Adipose tissue (tissue), 3 donors: ENCODE data around the gene PPP1CA. TPM values are rescaled to one million over a fixed set of nuclear protein-coding genes. Genes with fewer than 3 reads are reported as not detected.
"Not testable (repeated sequence)": the region's sequence is repeated elsewhere in the genome, so short reads cannot be mapped to it uniquely, and the experiment has no call there.

Source experiments
- H3K27ac ChIP-seq: one replicate; pipeline ENCODE4 v1.5.1; 2013; ENCODE audit warnings: low read depth, low read length
- WGBS, 3 donors: extraction: QIAGEN DNeasy Blood & Tissue Kit; methylation state at CpG; one replicate each; pipeline ENCODE4 v1.1.7; 2013; 5-methylcytosine and 5-hydroxymethylcytosine counted together
- polyA plus RNA-seq, 3 donors: library from polyadenylated mRNA; stranded (reverse); fragments of 200-250 nt; gene quantifications; one replicate each; pipeline ENCODE4 v1.2.3, GENCODE V29; 2013
- donor health status: healthy with polysubstance abuse.
- donor health status: Bipolar disorder and iron deficiency.
- donor health status: healthy.

Gene PPP1CA
- polyA plus RNA-seq, 3 donors, result 82.3 to 97.8 (median 93.6) TPM

DNA sequence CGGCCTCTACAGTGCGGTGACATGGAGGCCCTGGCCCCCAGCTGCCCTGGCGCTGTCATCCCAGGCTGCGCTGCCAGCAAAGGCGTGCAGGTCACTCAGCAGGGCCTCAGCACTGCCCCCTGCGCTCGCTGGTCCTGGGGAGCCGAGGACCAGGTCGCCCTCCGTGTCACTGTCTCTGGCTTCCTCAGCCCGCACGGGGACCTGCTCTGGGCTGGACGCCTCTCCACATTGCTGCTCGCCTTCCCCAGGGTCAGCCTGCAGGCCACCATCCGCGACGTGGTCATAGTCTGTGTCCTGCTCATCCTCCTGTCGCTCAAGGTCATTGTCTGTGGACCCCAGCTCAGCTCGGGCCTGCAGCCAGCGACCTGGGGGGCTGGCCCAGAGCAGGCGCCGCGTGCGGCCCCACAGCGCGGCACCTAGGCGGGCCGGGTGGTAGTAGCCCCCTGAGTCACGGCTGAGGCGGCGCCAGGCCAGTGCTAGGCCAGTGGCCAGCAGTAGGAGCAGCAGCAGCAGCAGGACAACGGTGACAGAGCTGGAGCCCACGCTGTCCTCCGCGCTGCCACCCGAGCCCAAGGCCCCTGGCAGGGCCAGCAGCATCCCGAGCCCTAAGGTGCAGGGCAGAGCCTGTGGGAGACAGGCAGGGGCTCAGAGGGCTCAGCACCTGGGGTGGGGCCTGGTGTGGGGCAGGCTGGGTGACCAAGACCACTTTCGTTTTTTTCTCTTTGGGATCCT lies 34.2 kb upstream of the PPP1CA start:
- H3K27ac ChIP-seq, result no peak overlapping the region
- 86 to 88% (median 87%) methylated on average over 37 to 38 of the region's 38 CpGs for whole genome bisulfite sequencing, 3 donors

- 79 to 84% (median 80%) methylated on average over 26 of the region's 26 CpGs for WGBS, 3 donors
- H3K27ac ChIP-seq, result no peak overlapping the region
Measured at GRCh38 chr11:67435031-67435726, 33.5 kb upstream of the PPP1CA start.

DNA sequence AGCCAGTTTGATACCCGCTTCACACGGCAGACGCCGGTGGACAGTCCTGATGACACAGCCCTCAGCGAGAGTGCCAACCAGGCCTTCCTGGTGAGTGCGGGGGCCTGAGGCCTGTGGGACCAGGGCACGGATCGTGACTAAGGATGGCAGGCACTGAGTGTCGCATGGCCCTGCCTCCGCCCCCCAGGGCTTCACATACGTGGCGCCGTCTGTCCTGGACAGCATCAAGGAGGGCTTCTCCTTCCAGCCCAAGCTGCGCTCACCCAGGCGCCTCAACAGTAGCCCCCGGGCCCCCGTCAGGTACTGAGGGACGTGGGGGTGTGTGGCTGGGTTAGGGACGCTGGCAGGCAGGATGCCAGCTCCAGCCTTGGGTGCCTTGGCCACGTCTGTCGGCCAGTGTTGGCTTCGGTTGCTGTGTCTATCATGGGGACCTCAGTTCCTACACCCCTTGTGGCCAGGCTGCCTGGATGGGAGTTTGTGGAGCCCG lies 32.8 kb upstream of the PPP1CA start:
- 81 to 84% (median 83%) methylated on average over 23 of the region's 23 CpGs for WGBS, 3 donors

GRCh38 chr11:67433536-67434394 lies 32.1 kb upstream of the PPP1CA start:
- no peak overlapping the region for H3K27ac ChIP-seq
- WGBS, 3 donors, result 85 to 88% (median 87%) methylated on average over 22 of the region's 22 CpGs

More for the DNA sequence above, 32.8 kb upstream of the PPP1CA start:
- no peak overlapping the region for H3K27ac ChIP-seq

DNA sequence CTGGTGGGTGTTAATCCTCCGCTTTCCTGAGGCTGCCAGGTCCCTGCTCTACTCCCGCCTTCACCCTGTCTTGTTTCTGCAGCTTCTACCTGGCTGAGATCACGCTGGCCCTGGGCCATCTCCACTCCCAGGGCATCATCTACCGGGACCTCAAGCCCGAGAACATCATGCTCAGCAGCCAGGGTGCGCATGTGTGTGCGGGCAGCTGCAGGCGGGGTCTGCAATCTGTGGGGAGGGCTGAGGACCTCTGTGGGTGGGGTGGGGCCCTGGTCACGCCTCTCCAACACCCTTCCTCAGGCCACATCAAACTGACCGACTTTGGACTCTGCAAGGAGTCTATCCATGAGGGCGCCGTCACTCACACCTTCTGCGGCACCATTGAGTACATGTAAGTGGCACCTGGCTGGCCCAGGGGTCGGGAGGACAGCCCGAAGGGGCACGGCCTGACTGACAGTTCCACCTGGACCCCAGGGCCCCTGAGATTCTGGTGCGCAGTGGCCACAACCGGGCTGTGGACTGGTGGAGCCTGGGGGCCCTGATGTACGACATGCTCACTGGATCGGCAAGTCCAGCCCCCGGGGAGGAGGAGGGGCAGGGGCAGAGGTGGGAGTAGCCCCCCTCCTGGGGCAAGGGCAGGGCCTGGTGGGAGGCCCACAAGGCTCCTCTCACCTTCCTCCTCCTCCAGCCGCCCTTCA lies 31.1 kb upstream of the PPP1CA start:
- no peak overlapping the region for H3K27ac ChIP-seq
- 90 to 93% (median 92%) methylated on average over 18 to 22 of the region's 22 CpGs for WGBS, 3 donors

DNA sequence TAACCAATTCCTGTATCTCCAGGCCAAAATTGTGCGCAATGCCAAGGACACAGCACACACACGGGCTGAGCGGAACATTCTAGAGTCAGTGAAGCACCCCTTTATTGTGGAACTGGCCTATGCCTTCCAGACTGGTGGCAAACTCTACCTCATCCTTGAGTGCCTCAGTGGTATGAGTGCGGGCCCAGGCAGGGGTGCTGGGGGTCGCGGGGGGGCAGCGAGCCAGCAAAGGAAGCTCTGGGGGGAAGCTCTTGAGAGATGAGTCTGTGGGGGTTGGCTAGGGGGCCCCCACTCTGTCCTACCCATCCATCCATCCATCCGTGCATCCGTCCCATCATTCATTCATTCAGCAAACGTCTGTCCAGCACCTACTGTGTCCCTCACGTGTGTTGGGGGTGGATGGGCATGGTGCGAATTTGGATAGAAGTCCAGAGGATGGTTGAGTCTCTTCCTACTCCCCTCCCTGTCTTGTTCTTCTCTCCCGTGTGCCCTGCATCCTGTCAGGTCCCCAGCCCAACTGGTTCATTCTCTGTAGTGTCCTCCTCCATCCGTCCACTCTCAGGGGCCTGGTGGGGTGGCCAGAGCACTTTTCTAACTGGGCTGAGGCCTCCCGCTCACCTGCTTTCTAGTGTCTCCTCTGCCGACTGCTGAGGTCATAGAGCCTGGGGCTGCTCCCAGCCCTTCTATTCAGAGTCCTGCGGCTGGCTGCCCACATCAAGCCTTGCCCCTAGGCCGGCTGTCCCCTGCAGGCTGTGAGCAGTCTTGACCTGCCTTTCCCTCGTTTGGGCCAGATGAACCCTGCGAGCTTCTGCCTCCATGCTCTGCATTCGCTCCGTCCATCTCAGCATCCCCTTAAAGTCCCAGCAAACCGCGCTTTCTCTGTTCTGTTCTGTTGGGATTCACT lies 29.9 kb upstream of the PPP1CA start:
- no peak overlapping the region for H3K27ac ChIP-seq
- 90 to 93% (median 91%) methylated on average over 24 of the region's 24 CpGs for WGBS, 3 donors

DNA sequence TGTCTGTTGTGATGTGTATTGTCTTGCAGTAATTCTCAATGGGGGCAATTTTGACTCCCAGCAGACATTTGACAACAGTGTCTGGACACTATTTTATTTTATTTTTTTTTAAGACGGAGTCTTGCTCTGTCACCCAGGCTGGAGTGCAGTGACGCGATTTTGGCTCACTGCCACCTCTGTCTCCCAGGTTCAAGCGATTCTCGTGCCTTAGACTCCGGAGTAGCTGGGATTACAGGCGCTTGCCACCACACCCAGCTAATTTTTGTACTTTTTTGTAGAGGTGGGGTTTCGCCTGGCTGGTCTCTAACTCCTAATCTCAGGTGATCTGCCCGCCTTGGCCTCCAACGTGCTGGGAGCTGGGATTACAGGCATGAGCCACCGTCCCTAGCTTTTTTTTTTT lies 28.1 kb upstream of the PPP1CA start:
- 73 to 84% (median 81%) methylated on average over 11 of the region's 11 CpGs for WGBS, 3 donors
- no peak overlapping the region for H3K27ac ChIP-seq

DNA sequence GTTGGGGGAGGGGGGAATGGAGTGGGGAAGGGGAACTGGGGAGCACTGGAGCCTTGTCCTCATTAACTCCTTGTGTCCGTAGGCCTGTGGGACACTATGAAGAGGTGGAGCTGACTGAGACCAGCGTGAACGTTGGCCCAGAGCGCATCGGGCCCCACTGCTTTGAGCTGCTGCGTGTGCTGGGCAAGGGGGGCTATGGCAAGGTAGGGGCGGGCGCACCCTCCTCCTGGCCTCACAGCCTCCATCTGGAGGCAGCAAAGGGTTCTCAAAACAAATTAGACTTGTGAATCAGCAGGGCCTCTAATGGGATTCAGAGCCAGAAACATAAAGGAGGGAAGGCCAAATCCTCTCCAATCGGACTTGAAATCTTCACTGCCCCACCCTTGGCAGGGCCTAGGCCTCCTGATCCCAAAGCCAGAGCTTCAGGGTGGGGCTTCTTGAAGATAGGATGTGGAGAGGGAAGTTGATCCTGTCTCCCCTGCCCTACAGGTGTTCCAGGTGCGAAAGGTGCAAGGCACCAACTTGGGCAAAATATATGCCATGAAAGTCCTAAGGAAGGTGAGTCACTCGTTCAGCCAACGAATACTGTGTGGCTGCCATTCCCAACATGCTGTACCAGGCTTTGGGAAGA lies 27.5 kb upstream of the PPP1CA start:
- WGBS, 3 donors, result 44 to 54% (median 46%) methylated on average over 12 of the region's 12 CpGs
- no peak overlapping the region for H3K27ac ChIP-seq

- 0% methylated on average over 61 to 68 of the region's 68 CpGs for WGBS, 3 donors
- peak within 1 kb of the TSS; percentile 63 for H3K27ac ChIP-seq
Measured at GRCh38 chr11:67428052-67429001, 26.7 kb upstream of the PPP1CA start, which contains the start of gene RPS6KB2. Gene RPS6KB2 (plus strand): TSS chr11:67428494. CDS start chr11:67428546, 52 bp downstream.

DNA sequence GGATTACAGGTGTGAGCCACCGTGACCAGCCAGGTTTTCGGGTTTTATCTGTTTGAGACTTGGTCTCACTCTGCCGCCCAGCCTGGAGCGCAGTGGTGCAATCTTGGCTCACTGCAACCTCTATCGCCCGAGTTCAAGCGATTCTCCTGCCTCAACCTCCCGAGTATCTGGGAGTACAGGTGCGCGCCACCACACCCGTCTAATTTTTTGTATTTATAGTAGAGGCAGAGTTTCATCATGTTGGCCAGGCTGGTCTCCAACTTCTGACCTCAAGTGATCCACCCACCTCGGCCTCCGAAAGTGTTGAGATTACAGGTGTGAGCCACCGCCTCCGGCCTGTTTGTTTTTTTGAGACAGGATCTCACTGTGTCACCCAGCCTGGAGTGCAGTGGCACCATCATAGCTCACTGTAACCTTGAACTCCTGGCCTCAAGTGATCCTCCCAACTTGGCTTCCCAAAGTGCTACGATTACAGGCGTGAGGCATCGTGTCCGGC lies 25.8 kb upstream of the PPP1CA start:
- WGBS, 3 donors, result 66 to 76% (median 75%) methylated on average over 19 of the region's 19 CpGs
- H3K27ac ChIP-seq, result not testable (repeated sequence)

DNA sequence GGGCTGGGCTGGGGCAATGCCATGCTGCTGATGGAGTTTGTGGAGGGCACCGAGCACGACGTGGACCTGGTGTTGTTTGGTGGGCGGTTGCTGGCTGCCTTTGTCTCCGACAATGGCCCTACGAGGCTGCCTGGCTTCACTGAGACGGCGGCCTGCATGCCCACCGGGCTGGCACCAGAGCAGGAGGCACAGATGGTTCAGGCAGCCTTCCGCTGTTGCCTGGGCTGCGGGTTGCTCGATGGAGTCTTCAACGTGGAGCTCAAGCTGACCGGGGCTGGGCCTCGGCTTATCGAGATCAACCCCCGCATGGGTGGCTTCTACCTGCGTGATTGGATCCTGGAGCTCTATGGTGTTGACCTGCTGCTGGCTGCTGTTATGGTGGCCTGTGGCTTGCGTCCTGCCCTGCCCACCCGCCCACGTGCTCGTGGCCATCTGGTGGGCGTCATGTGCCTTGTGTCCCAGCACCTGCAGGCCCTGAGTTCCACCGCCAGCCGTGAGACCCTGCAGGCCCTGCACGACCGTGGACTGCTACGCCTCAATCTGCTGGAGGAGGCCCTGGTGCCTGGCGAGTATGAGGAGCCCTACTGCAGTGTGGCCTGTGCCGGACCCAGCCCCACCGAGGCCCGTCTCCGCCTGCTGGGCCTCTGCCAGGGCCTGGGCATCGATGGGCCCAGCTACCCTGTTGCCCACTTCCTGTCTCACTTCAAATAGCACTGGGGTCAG lies 22.4 kb upstream of the PPP1CA start:
- WGBS, 3 donors, result 86 to 87% (median 87%) methylated on average over 28 to 34 of the region's 34 CpGs
- no peak overlapping the region for H3K27ac ChIP-seq

DNA sequence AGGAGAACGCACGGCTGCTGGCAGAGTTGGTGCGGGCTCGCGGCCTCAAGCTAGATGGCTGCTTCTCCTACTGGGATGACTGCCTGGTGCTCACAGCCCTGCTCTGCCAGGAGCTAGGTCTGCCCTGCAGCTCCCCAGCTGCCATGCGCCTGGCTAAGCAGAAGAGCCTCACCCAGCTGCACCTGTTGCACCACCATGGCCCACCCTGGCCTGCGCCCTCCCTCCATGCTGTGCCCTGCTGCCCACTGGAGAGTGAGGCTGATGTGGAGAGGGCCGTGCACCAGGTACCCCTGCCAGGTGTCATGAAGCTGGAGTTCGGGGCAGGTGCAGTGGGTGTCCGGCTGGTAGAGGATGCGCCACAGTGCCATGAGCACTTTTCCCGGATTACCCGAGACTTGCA lies 21.8 kb upstream of the PPP1CA start:
- no peak overlapping the region for H3K27ac ChIP-seq
- WGBS, 3 donors, result 92 to 94% (median 93%) methylated on average over 13 of the region's 13 CpGs

- WGBS, 3 donors, result 67 to 71% (median 70%) methylated on average over 6 of the region's 6 CpGs
- H3K27ac ChIP-seq, result no peak overlapping the region
Measured at GRCh38 chr11:67422891-67423290, 21.2 kb upstream of the PPP1CA start.

DNA sequence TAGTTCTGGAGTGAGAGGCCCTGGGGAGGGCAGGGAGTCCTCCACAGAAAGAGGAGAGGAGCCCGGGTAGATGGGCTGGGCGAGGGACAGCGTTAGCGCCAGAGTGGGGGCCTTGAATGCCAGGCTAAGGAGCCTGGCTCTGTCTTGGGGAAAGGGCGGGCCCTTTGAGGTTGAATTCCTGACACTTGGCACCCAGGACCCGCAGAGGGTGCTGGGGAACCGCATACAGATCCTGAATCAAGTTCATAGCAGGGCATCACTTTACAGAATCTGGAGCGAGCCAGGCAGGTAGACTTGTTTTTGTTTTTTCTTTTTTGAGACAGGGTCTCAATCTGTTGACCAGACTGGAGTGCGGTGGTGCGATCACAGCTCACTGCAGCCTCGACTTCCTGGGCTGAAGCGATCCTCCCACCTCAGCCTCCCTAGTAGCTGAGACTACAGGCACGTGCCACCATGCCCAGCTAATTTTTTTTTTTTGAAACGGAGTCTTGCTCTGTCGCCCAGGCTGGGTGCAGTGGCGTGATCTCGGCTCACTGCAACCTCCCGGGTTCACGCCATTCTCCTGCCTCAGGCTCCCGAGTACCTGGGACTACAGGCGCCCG lies 19.9 kb upstream of the PPP1CA start:
- H3K27ac ChIP-seq, result no peak overlapping the region
- 74 to 80% (median 75%) methylated on average over 22 of the region's 22 CpGs for WGBS, 3 donors
